ENCODE data around the gene LRMDA.

DNA sequence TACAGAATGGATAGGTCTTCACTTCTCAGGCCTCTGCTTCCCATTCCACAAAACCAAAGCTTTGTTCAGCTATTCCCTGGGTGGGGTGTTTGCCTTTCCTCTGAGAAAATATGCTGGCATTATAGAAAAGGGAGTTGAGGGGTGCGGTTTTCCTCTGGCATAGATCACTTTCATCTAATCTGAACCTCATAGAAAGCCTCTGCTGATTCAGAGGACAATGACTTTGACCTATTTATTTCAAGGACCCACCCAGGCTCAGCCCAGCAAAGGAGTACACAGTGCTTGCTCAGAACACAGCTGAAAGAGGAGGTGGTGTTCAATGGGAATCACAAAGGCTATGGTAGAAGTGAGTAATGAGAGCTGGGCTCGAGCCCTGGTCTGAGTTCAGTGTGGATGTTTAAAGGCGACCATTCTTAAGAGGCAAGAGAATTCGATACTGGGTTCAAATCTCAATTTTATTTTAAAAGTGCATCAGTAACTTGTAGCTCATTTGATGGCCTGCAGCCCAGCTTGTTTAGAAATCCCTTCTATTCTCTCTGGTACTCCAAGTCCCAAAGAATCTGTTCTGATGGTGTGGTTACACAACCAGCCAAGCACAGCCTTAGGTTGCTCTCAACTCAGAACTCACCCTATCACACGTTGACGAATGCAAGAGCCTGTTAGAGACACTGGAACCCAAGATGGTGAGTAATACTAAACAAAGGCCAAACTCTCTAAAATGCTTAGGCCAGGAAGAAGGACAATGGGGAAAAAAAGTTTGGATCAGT, 1012.8 kb downstream of the LRMDA start:
- TF ChIP-seq, protein P1, sequence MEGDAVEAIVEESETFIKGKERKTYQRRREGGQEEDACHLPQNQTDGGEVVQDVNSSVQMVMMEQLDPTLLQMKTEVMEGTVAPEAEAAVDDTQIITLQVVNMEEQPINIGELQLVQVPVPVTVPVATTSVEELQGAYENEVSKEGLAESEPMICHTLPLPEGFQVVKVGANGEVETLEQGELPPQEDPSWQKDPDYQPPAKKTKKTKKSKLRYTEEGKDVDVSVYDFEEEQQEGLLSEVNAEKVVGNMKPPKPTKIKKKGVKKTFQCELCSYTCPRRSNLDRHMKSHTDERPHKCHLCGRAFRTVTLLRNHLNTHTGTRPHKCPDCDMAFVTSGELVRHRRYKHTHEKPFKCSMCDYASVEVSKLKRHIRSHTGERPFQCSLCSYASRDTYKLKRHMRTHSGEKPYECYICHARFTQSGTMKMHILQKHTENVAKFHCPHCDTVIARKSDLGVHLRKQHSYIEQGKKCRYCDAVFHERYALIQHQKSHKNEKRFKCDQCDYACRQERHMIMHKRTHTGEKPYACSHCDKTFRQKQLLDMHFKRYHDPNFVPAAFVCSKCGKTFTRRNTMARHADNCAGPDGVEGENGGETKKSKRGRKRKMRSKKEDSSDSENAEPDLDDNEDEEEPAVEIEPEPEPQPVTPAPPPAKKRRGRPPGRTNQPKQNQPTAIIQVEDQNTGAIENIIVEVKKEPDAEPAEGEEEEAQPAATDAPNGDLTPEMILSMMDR (IDR thresholded peaks at IDR 0.05) = no peak
- TF ChIP-seq EP300 (IDR thresholded peaks at IDR 0.05) = no peak
